ENCODE data around the gene PLXDC2. TPM values are rescaled to one million over a fixed set of nuclear protein-coding genes. Genes with fewer than 3 reads are reported as not detected.

PLXDC2 gene
- total and polyA plus RNA-seq, 8 donors: 2.1 to 57.2 (median 11.2) TPM

- Histone ChIP-seq H3K4me1 (peaks cover 0 to 6% (median 0%) of the 10 kb centered on the region in 4 donors), H3K36me3 (no peaks in the 10 kb centered on the region), H3K27ac (no peak overlapping the region), H3K4me3 (no peak overlapping the region), H3K9me3 (no peaks in the 10 kb centered on the region), H3K27me3 (no peaks in the 10 kb centered on the region)
- 59 to 76% (median 71%) methylated on average over 2 of the region's 2 CpGs for WGBS, 5 donors
- DNase-seq: no peak
- TF ChIP-seq POLR2A (IDR thresholded peaks at IDR 0.05) (no peak), POLR2AphosphoS5 (IDR thresholded peaks at IDR 0.05) (no peak), EP300 (IDR thresholded peaks at IDR 0.05) (no peak), CTCF (IDR thresholded peaks at IDR 0.05) (no peak)
- intact Hi-C loops (cut with DNase I; ENCODE audit: low total_unique reads): no loop called here
Measured at GRCh38 chr10:19911886-19912285, 95.7 kb downstream of the PLXDC2 start.

- no peaks in the 10 kb centered on the region for H3K27me3 ChIP-seq
- intact Hi-C loops (cut with DNase I; ENCODE audit: low total_unique reads): no loop called here
- H3K4me1 ChIP-seq: peaks cover 0 to 11% (median 4%) of the 10 kb centered on the region in 4 donors
- H3K27ac ChIP-seq: no peak overlapping the region
- no peaks in the 10 kb centered on the region for H3K36me3 ChIP-seq
- no peak overlapping the region for H3K4me3 ChIP-seq
- DNase-seq: no peak
- TF ChIP-seq POLR2A (IDR thresholded peaks at IDR 0.05) (no peak), CTCF (IDR thresholded peaks at IDR 0.05) (no peak), POLR2AphosphoS5 (IDR thresholded peaks at IDR 0.05) (no peak), EP300 (IDR thresholded peaks at IDR 0.05) (no peak)
- H3K9me3 ChIP-seq: no peaks in the 10 kb centered on the region
Measured at GRCh38 chr10:19913987-19914386, 97.8 kb downstream of the PLXDC2 start.

GRCh38 chr10:19915125-19915524 is 98.9 kb downstream of the PLXDC2 start:
- H3K4me3 ChIP-seq: no peak overlapping the region
- H3K36me3 ChIP-seq: no peaks in the 10 kb centered on the region
- intact Hi-C loops (cut with DNase I; ENCODE audit: low total_unique reads): no loop called here
- H3K4me1 ChIP-seq: peaks cover 0 to 10% (median 4%) of the 10 kb centered on the region in 4 donors
- TF ChIP-seq POLR2AphosphoS5 (IDR thresholded peaks at IDR 0.05): no peak
- no peak for TF ChIP-seq EP300 (IDR thresholded peaks at IDR 0.05)
- no peak for TF ChIP-seq POLR2A (IDR thresholded peaks at IDR 0.05)
- TF ChIP-seq CTCF (IDR thresholded peaks at IDR 0.05): no peak
- DNase-seq: no peak
- no peak overlapping the region for H3K27ac ChIP-seq
- no peaks in the 10 kb centered on the region for H3K27me3 ChIP-seq
- H3K9me3 ChIP-seq: no peaks in the 10 kb centered on the region

- peaks cover 0 to 10% (median 4%) of the 10 kb centered on the region in 4 donors for H3K4me1 ChIP-seq
- 78 to 97% (median 81%) methylated on average over 3 of the region's 3 CpGs for WGBS, 5 donors
- DNase-seq: no peak
- TF ChIP-seq POLR2AphosphoS5 (IDR thresholded peaks at IDR 0.05): no peak
- no peak for TF ChIP-seq CTCF (IDR thresholded peaks at IDR 0.05)
- TF ChIP-seq POLR2A (IDR thresholded peaks at IDR 0.05): no peak
- no peak for TF ChIP-seq EP300 (IDR thresholded peaks at IDR 0.05)
- H3K36me3 ChIP-seq: no peaks in the 10 kb centered on the region
- H3K4me3 ChIP-seq: no peak overlapping the region
- intact Hi-C loops (cut with DNase I; ENCODE audit: low total_unique reads): no loop called here
- H3K27me3 ChIP-seq: no peaks in the 10 kb centered on the region
- H3K27ac ChIP-seq: no peak overlapping the region
- H3K9me3 ChIP-seq: no peaks in the 10 kb centered on the region
Measured at GRCh38 chr10:19915816-19916215, 99.6 kb downstream of the PLXDC2 start.
